ENCODE data around the gene BLNK.

DNA sequence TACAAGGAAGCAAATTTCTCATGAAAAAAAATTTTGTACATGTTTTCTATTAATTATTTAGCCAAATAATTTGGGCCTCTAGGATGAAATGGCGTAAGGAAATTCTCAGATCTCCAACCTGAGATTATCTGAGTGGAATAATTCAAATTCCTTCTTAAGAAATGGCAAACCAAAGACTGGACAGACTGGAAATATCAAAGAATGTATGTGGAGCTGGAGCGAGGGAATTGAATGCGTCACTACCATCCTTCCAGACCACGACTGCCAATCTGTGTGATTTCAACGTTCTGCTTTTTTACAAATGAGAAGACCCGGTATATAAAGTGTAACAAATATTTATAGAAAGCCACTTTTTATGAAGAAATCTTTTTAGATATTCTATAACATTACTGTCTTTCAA lies 12.4 kb upstream of the BLNK start:
- TF ChIP-seq POLR2AphosphoS5 (IDR thresholded peaks at IDR 0.05; ENCODE audit: low read depth, low read length) (no peak), TAF1 (IDR thresholded peaks at IDR 0.05; ENCODE audit: borderline replicate concordance, insufficient read depth, low read length) (no peak)
